ENCODE data around the gene SCFD1.

SCFD1 gene

DNA sequence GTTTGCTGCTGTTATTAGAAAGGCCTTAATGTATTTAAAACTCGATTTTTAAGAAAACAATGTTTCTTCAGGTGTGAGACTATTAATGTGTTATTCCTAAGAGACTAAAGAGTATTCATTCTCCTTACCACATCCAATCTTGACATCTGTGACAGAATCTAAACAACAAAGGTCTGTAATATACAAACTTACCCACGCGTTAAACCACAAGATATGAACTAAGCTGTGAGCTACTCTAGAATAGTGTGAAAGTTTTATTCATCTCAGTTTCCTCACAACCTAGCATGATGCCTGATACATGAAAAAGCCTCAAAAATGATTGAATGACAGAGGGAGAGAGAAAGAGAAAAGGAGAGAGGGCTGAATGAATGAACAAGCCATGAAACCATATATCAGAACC lies 135.0 kb downstream of the SCFD1 start:
- DNase-seq (ENCODE audit: low read depth): no peak

DNA sequence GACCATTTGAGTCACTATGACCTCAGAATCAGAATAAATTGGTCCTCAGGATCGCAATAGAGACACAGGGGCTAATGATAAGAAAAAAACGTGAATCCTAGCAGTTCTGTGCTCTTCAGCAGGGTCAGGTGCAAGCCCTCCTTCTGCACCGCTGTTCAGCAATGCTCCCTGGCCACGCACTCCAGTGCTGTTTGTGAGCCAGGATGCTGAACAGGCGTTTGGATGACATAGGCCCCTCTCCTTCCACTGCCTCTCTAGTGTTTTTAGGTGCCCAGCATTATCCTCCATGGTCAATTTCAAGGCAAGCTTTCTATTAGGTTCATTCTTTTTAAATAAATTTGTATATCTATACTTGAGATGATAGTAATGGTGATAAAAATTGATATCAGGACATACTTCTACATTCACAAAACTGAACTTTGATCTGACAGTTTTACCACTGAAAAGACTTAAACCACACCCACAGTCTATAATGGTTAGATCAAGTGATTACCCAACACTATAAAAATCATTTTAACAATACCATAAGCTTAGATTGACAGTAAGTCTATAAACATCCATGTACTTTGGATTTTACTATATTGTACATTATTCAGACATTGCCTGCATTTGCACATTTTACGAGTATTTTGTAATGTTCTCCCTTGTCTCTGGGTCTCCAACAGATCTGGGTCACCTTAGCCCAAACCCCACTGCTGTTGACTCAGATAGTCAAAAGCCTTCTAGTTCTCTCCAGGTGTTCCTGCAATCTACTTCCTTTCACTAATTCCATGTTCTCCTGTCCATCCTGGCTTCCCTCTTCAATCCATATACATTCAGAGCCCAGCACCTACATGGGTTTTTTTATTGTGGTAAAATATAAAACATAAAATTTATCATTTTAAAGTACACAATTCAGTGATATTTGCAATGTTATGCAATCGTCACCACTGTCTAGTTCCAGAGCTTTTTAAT lies 137.3 kb downstream of the SCFD1 start:
- no peak for DNase-seq (ENCODE audit: low read depth)

DNA sequence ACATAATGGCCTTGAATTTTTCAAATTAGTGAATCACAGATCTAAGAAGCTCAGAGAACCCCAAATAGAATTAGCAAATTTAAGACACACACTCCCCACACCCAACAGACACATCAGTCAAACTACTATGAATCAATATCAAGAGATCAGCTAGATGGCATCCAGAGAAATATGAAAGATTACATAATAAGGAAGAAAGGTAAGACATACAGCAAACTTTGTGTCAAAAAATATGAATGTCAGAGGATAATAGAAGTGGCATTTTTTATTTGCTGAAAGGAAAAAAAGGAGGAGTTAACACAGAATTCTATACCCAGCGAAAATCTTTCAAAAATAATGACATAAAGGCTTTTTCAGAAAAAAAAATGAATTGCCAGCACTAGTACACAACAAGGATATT lies 141.8 kb downstream of the SCFD1 start:
- no peak for DNase-seq (ENCODE audit: low read depth)

DNA sequence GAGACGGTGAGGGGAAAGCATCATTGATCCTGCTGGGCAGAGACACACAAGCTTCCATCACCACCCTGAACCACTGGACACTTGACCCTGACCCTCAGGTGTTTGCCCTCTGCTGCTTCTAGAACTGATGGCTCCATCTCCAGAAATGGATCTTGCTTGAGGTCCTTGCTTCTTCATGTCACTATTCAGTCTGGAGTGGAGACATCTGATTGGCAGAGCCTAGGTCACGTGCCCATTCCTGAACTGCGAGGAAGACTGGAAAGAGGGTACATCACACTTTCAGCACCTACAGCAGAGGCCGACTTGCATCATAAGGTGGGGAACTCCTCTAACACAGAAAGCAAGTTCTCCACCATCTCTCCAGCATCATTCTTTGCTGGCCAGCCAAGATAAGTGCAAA lies 145.5 kb downstream of the SCFD1 start:
- no peak for DNase-seq (ENCODE audit: low read depth)

DNA sequence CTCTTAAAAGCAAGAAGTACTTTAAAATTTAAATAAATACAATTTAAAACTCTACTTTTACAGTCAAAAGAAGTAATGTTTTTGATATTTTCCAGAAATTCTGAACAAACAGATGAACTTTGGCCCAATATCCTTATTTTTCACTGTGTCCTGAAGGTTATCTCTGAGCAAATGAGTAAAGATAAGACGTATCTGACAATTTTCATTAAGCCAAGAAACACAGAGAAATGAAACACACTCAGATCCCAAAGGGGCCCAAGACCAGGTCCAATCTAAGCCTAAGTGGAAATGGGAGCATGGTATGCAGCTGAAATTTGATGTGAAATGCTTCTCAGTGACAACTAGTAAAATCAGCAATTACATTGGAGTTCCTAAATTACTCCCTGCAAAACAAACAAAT lies 146.7 kb downstream of the SCFD1 start:
- DNase-seq (ENCODE audit: low read depth): no peak

DNA sequence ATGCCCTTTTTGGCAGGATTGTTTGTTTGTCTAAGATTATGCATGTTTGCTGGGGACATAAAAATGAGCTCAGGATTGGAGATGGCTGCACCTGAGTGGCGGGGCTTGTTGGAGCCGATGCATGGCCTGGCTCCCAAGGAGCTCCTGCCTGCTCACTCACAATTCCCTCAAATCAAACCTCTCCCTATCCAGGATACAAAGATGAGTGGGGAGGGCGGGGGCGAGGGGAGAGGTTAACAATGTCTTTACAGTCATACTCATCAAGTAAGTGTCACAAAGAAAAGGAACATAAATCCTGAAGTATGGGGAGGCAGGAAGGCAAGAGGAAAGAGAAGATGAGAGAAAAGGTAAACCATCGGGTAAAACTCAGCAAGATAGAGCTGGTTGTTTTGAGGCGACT lies 148.3 kb downstream of the SCFD1 start:
- DNase-seq (ENCODE audit: low read depth): no peak

DNA sequence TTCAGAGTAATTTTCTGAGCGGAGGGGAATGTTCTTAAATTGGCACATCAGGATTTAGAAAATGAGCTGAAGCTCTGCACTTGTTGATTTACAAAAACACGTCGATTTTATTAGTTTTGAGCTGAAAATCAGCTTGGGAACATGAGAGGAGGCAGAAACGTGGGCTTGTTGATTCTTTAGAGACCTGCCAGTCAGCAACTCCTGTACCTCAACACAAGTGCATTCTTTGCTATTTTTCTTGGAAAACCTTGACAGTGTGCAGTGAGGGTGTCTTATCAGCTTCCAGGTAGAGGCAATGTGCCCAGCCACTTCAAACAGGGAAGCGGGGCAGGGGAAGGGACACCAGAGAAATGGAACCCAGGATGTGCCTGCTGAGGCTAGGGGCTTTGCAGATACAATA lies 149.5 kb downstream of the SCFD1 start:
- DNase-seq (ENCODE audit: low read depth): no peak

DNA sequence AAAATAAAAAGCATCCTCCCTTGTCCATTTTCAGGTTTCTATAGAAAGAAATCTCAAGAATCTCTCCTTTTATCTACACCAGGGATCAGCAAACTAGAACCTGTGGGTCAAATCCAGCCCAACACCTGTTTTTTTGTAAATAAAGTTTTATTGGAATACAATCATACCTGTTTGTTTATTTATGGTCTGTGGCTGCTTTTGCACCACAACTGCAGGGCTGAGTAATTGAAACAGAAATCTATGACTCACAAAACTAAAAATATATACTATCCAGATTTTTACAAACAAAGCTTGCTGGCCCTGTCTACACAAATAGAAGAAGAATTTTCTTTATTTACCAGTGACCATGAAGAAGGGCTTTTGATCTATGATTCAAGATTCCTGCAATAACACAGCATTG lies 157.1 kb downstream of the SCFD1 start:
- DNase-seq (ENCODE audit: low read depth): peak; percentile 18

All from amniotic epithelial cell (primary cell).